Sigmoid colon (tissue), 7 donors: ENCODE measurements around the gene FKBP4. TPM values are rescaled to one million over a fixed set of nuclear protein-coding genes. Genes with fewer than 3 reads are reported as not detected.

Source experiments
- DNase-seq: peaks from one replicate; pipeline ENCODE4 v3.0.0-alpha.2; 2019
- H3K27ac ChIP-seq, 4 donors: fragments of 200-600 bp; sonication (generic); one replicate each; pipeline ENCODE4 v1.5.1; 2016 to 2019; ENCODE audit warnings: mild to moderate bottlenecking in 1 of 4
- H3K27me3 ChIP-seq, 3 donors: fragments of 200-600 bp; sonication (generic); one replicate each; pipeline ENCODE4 v1.5.1; 2019; ENCODE audit warnings: mild to moderate bottlenecking in 1 of 3
- H3K36me3 ChIP-seq, 4 donors: fragments of 200-600 bp; sonication (generic); one replicate each; pipeline ENCODE4 v1.5.1; 2016 to 2019
- H3K4me1 ChIP-seq, 4 donors: fragments of 200-600 bp; sonication (generic); one replicate each; pipeline ENCODE4 v1.5.1; 2017 to 2019
- H3K4me3 ChIP-seq, 4 donors: fragments of 200-600 bp; sonication (generic); one replicate each; pipeline ENCODE4 v1.5.1; 2017 to 2019; ENCODE audit warnings: mild to moderate bottlenecking in 2 of 4, moderate library complexity in 1 of 4
- H3K9me3 ChIP-seq, 4 donors: fragments of 200-600 bp in 3 of 4; sonication (generic) in 3 of 4; one replicate each; pipeline versions ENCODE4 v1.5.1 to v1.6.1; 2013 to 2019
- EP300 ChIP-seq, 4 donors: sonication (generic); formaldehyde crosslinking; IDR thresholded peaks; one replicate each; pipeline ENCODE4 v1.6.1; 2017; ENCODE audit warnings: antibody characterized with exemption in 4 of 4
- POLR2A ChIP-seq, 2 donors: fragments of 450-650 bp; IDR thresholded peaks; one replicate each; pipeline ENCODE4 v1.6.1; 2016; ENCODE audit warnings: antibody characterized with exemption in 2 of 2, mild to moderate bottlenecking in 2 of 2, moderate library complexity in 2 of 2
- POLR2AphosphoS5 ChIP-seq, 4 donors: sonication (generic); formaldehyde crosslinking; IDR thresholded peaks; one replicate each; pipeline ENCODE4 v1.6.1; 2017; ENCODE audit warnings: antibody characterized with exemption in 4 of 4
- WGBS, 2 donors: extraction: QIAGEN DNeasy Blood & Tissue Kit; methylation state at CpG; one replicate each; pipeline ENCODE4 v1.1.7; 2013; 5-methylcytosine and 5-hydroxymethylcytosine counted together
- intact Hi-C: fragments of 100-400 bp; cut with DNase I; formaldehyde crosslinking; loops from one replicate; pipeline ENCODE4 v1.15.1; 2023
- polyA plus RNA-seq, 3 donors: library from polyadenylated mRNA; stranded (reverse); fragments of 200-250 nt; gene quantifications; one replicate each; pipeline ENCODE4 v1.2.3, GENCODE V29; 2013
- total RNA-seq, 4 donors: library from RNA; depleted of rRNA; stranded (reverse); fragments of >200 nt; gene quantifications; one replicate each; pipeline ENCODE4 v1.1.0, GENCODE V29; 2016
- TF ChIP-seq, protein P1 (sequence below), 4 experiments: fragments of 450-650 bp in 3 of 4; fragments of 200-600 bp in 1 of 4; IDR thresholded peaks; one replicate each; pipeline ENCODE4 v1.5.1; 2016 to 2019; ENCODE audit warnings: antibody characterized with exemption in 4 of 4, mild to moderate bottlenecking in 3 of 4, moderate library complexity in 2 of 4
- donor health status: healthy with polysubstance abuse.
- donor health status: Bipolar disorder and iron deficiency.
- donor health status: healthy.

FKBP4 gene
- total and polyA plus RNA-seq, 7 donors: 21.3 to 44.5 (median 33.6) TPM

DNA sequence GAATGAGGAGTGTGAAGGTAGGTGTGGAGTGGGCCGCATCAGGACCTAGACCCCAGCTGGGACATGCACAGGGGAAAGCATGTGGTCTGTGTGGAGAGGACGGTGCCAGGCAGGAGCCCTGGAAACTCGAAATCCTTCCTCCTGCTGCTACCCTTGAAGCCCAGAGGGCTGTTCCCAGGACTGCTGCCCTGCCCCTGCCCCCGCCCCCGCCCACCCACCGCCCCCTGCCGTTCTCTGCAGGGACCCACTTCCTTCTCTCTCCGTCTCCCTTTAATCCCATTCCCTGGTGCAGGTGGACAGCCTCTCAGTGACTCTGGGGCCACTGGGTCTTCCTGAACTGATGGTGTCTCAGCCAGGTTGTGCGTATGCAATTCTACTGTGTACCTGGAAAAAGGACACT, 25.7 kb downstream of the FKBP4 start:
- Histone ChIP-seq H3K4me1 (no peaks in the 10 kb centered on the region), H3K4me3 (no peak overlapping the region), H3K27me3 (no peaks in the 10 kb centered on the region), H3K36me3 (peaks cover 31 to 96% (median 68%) of the 10 kb centered on the region in 4 donors), H3K9me3 (no peaks in the 10 kb centered on the region), H3K27ac (no peak overlapping the region)
- TF ChIP-seq EP300 (IDR thresholded peaks at IDR 0.05) (no peak), POLR2AphosphoS5 (IDR thresholded peaks at IDR 0.05) (no peak), POLR2A (IDR thresholded peaks at IDR 0.05) (no peak)
- TF ChIP-seq, protein P1, sequence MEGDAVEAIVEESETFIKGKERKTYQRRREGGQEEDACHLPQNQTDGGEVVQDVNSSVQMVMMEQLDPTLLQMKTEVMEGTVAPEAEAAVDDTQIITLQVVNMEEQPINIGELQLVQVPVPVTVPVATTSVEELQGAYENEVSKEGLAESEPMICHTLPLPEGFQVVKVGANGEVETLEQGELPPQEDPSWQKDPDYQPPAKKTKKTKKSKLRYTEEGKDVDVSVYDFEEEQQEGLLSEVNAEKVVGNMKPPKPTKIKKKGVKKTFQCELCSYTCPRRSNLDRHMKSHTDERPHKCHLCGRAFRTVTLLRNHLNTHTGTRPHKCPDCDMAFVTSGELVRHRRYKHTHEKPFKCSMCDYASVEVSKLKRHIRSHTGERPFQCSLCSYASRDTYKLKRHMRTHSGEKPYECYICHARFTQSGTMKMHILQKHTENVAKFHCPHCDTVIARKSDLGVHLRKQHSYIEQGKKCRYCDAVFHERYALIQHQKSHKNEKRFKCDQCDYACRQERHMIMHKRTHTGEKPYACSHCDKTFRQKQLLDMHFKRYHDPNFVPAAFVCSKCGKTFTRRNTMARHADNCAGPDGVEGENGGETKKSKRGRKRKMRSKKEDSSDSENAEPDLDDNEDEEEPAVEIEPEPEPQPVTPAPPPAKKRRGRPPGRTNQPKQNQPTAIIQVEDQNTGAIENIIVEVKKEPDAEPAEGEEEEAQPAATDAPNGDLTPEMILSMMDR (IDR thresholded peaks at IDR 0.05): no peak
- DNase-seq: no peak
- WGBS, 2 donors: 91% methylated on average over 9 of the region's 9 CpGs
- intact Hi-C loops: no loop called here

DNA sequence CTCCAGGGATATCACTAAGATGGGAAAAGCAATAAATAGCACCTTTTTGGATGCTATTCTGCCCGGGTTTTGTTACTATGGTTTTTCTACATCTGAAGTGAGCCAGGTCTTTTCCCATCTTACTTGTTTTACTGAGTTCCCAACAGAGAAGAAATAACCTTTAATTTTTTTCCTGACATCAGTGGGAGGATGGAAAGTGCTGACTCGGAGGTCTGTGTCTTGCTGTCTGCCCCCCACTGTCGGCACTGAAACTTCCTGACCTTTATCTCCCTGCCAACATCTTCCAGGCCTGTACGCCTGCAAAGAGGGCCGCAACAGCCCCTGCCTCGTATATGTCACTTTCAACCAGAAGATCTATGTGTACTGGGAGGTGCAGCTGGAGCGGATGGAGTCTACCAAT, 28.7 kb downstream of the FKBP4 start:
- Histone ChIP-seq H3K27ac (no peak overlapping the region), H3K4me1 (no peaks in the 10 kb centered on the region), H3K36me3 (peaks cover 25 to 99% (median 77%) of the 10 kb centered on the region in 4 donors), H3K4me3 (no peak overlapping the region), H3K9me3 (no peaks in the 10 kb centered on the region), H3K27me3 (no peaks in the 10 kb centered on the region)
- no peak for TF ChIP-seq POLR2AphosphoS5 (IDR thresholded peaks at IDR 0.05)
- TF ChIP-seq, protein P1 (IDR thresholded peaks at IDR 0.05): no peak
- TF ChIP-seq EP300 (IDR thresholded peaks at IDR 0.05): no peak
- TF ChIP-seq POLR2A (IDR thresholded peaks at IDR 0.05): no peak
- WGBS, 2 donors: 85 to 88% methylated on average over 7 of the region's 7 CpGs
- intact Hi-C loops: no loop called here
- no peak for DNase-seq

DNA sequence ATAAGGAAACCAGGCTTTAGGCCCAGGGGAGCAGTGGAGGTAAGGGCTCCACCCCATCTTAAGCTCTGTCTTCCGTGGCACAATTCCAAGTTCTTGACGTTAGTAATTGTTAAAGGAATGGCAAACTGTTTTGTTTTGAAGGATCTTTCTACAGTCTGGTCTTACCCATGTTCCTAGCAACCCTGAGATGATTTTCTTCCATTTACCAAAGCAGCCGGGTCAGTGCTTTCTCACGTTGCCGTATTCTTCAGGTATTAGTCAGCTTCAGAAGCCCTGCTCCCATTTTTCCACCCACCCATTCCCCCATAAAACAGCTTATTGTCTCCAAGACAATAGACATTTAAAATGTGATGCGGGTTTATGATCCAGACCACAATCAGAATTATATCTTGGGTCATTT, 29.8 kb downstream of the FKBP4 start:
- H3K36me3 ChIP-seq: peaks cover 20 to 94% (median 76%) of the 10 kb centered on the region in 4 donors
- intact Hi-C loops: no loop called here
- TF ChIP-seq POLR2A (IDR thresholded peaks at IDR 0.05) (no peak), EP300 (IDR thresholded peaks at IDR 0.05) (no peak), POLR2AphosphoS5 (IDR thresholded peaks at IDR 0.05) (no peak)
- TF ChIP-seq, protein P1 (IDR thresholded peaks at IDR 0.05): no peak
- no peak overlapping the region for H3K4me3 ChIP-seq
- WGBS, 2 donors: 75 to 85% methylated on average over 6 of the region's 6 CpGs
- no peaks in the 10 kb centered on the region for H3K4me1 ChIP-seq
- no peaks in the 10 kb centered on the region for H3K27me3 ChIP-seq
- H3K27ac ChIP-seq: no peak overlapping the region
- H3K9me3 ChIP-seq: no peaks in the 10 kb centered on the region
- DNase-seq: no peak

DNA sequence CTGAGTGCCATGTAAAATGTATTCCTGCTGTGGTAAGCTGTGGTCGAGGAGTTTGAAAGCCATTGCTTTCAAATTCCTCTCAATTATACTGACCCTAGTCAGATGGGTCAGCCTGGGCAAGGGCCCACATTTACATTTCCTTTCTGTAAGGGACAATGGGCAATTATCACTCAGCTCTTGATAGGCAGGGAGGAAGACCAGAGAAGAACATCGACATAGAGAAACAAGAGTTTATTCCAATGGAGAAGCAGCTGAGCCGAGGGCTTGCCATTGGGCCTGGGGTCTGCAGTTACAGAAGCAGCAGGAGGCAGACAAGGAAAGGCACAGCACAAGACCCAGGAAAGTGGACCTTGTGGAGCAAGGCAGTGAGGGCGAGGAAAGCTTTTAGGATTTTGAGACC, 30.4 kb downstream of the FKBP4 start:
- H3K9me3 ChIP-seq: no peaks in the 10 kb centered on the region
- no peaks in the 10 kb centered on the region for H3K27me3 ChIP-seq
- 78 to 90% methylated on average over 4 of the region's 4 CpGs for WGBS, 2 donors
- TF ChIP-seq POLR2A (IDR thresholded peaks at IDR 0.05) (no peak), POLR2AphosphoS5 (IDR thresholded peaks at IDR 0.05) (no peak), EP300 (IDR thresholded peaks at IDR 0.05) (no peak)
- TF ChIP-seq, protein P1 (IDR thresholded peaks at IDR 0.05): no peak
- no peak overlapping the region for H3K27ac ChIP-seq
- no peak for DNase-seq
- H3K36me3 ChIP-seq: peaks cover 20 to 94% (median 71%) of the 10 kb centered on the region in 4 donors
- H3K4me1 ChIP-seq: no peaks in the 10 kb centered on the region
- H3K4me3 ChIP-seq: no peak overlapping the region
- intact Hi-C loops: no loop called here

DNA sequence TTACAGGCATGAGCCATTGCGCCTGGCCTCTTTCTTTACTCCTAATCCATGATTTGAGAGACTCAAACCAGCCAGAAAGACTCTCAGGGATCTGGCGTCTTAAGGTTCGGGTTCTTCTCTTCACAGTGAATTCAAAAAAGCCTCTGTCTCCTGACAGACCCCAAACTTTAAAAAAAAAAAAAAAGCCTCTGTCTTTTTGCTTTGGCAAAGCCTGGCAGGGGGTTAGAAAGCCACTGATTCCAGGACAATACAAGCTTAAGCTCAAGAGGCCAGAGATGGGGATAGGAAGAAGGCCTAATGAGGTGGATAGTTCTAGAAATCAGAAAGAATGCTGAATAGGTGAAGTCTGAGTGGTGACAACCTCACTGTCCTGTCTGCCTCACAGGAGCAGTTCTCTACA, 31.3 kb downstream of the FKBP4 start:
- Histone ChIP-seq H3K4me3 (no peak overlapping the region), H3K9me3 (no peaks in the 10 kb centered on the region), H3K27ac (no peak overlapping the region), H3K27me3 (no peaks in the 10 kb centered on the region), H3K36me3 (peaks cover 20 to 92% (median 70%) of the 10 kb centered on the region in 4 donors), H3K4me1 (no peaks in the 10 kb centered on the region)
- no peak for DNase-seq
- TF ChIP-seq, protein P1 (IDR thresholded peaks at IDR 0.05): no peak
- TF ChIP-seq POLR2A (IDR thresholded peaks at IDR 0.05): no peak
- TF ChIP-seq EP300 (IDR thresholded peaks at IDR 0.05): no peak
- TF ChIP-seq POLR2AphosphoS5 (IDR thresholded peaks at IDR 0.05): no peak
- intact Hi-C loops: no loop called here
- WGBS, 2 donors: 96 to 99% methylated on average over 3 of the region's 3 CpGs
